Calu3 (cell line): Measurements from ENCODE around the gene NR1D1. TPM values are rescaled to one million over a fixed set of nuclear protein-coding genes. Genes with fewer than 3 reads are reported as not detected.

Experiments
- BruUV-seq: library from RNA; stranded (reverse); fragments of 400-500 nt; replicated peaks from 2 replicates; lab custom pipeline; 2021; lab: Mats Ljungman, UMichigan
- CTCF ChIA-PET: fragments of 300-600 bp; sonication (Branson Sonifier 250); formaldehyde crosslinking; loops from one replicate; lab custom pipeline; 2022; ENCODE audit warnings: antibody characterized with exemption; lab: Charles Lee
- DNase-seq: peaks from one replicate; pipeline ENCODE4 v3.0.0; 2022
- H3K27ac Mint-ChIP-seq: one replicate; pipeline ENCODE4 v1.8.0; 2022; ENCODE audit warnings: mixed read lengths; ENCODE audit not compliant: unreplicated experiment
- H3K27me3 Mint-ChIP-seq: one replicate; pipeline ENCODE4 v1.8.0; 2022; ENCODE audit warnings: mixed read lengths; ENCODE audit not compliant: unreplicated experiment
- H3K36me3 Mint-ChIP-seq: one replicate; pipeline ENCODE4 v1.8.0; 2022; ENCODE audit warnings: mild to moderate bottlenecking, moderate library complexity, mixed read lengths; ENCODE audit not compliant: insufficient read depth, unreplicated experiment
- H3K4me1 Mint-ChIP-seq: one replicate; pipeline ENCODE4 v1.8.0; 2022; ENCODE audit warnings: mild to moderate bottlenecking, low read depth, mixed read lengths; ENCODE audit not compliant: unreplicated experiment
- H3K4me3 Mint-ChIP-seq: one replicate; pipeline ENCODE4 v1.8.0; 2022; ENCODE audit warnings: mild to moderate bottlenecking, low read depth, moderate library complexity, mixed read lengths; ENCODE audit not compliant: unreplicated experiment
- H3K9me3 Mint-ChIP-seq: one replicate; pipeline ENCODE4 v1.8.0; 2022; ENCODE audit warnings: low read depth, mixed read lengths; ENCODE audit not compliant: unreplicated experiment
- intact Hi-C: fragments of 100-400 bp; cut with micrococcal nuclease; formaldehyde crosslinking; loops from one replicate; pipeline ENCODE4 v1.10.0; 2022; ENCODE audit not compliant: unreplicated experiment
- total RNA-seq: library from RNA; stranded (reverse); gene quantifications from 2 replicates; pipeline ENCODE4 v1.2.3, GENCODE V29; 2022
- TF ChIP-seq, protein P1 (sequence below): fragments of 200-600 bp; IDR thresholded peaks from one replicate; pipeline ENCODE4 v1.8.0; 2022; ENCODE audit warnings: antibody characterized with exemption; ENCODE audit not compliant: unreplicated experiment

NR1D1 gene
- total RNA-seq, 1 experiment from 2014 or later: 36.4 TPM

- DNase-seq: no peak
- CTCF ChIA-PET: interaction anchor here (0.7 to 37.1 kb wide), 10 partner anchors 5 to 54 kb away, joined by 3 to 1006 read pairs (median 154); partner anchors contain the start of genes MED24, MSL1, NR1D1 and THRA
- H3K4me1 Mint-ChIP-seq: peaks cover 89% of the 10 kb centered on the region
- peaks cover under 1% of the 10 kb centered on the region for H3K27me3 Mint-ChIP-seq
- H3K36me3 Mint-ChIP-seq: peaks cover 63% of the 10 kb centered on the region
- H3K4me3 Mint-ChIP-seq: no peak overlapping the region
- BruUV-seq: no TSS peak
- no peak overlapping the region for H3K27ac Mint-ChIP-seq
- intact Hi-C loops: no loop called here
- no peaks in the 10 kb centered on the region for H3K9me3 Mint-ChIP-seq
- TF ChIP-seq, protein P1, sequence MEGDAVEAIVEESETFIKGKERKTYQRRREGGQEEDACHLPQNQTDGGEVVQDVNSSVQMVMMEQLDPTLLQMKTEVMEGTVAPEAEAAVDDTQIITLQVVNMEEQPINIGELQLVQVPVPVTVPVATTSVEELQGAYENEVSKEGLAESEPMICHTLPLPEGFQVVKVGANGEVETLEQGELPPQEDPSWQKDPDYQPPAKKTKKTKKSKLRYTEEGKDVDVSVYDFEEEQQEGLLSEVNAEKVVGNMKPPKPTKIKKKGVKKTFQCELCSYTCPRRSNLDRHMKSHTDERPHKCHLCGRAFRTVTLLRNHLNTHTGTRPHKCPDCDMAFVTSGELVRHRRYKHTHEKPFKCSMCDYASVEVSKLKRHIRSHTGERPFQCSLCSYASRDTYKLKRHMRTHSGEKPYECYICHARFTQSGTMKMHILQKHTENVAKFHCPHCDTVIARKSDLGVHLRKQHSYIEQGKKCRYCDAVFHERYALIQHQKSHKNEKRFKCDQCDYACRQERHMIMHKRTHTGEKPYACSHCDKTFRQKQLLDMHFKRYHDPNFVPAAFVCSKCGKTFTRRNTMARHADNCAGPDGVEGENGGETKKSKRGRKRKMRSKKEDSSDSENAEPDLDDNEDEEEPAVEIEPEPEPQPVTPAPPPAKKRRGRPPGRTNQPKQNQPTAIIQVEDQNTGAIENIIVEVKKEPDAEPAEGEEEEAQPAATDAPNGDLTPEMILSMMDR: no peak
Measured at GRCh38 chr17:40067710-40068109, 32.7 kb downstream of the NR1D1 start.

GRCh38 chr17:40065769-40066510, 34.4 kb downstream of the NR1D1 start:
- Mint-ChIP-seq H3K27me3 (peaks cover 18% of the 10 kb centered on the region), H3K36me3 (peaks cover 57% of the 10 kb centered on the region), H3K4me1 (peaks cover 87% of the 10 kb centered on the region), H3K4me3 (peak overlapping the region; percentile 54), H3K27ac (peak overlapping the region; percentile 10), H3K9me3 (no peaks in the 10 kb centered on the region)
- TF ChIP-seq, protein P1: no peak
- BruUV-seq: no TSS peak
- intact Hi-C loops: loop anchor here (1.0 kb wide), 1 partner anchor 9 kb away; no protein-coding TSS in a partner anchor
- CTCF ChIA-PET: interaction anchor here (0.5 to 37.1 kb wide), 45 partner anchors 6 to 617 kb away, joined by 3 to 1006 read pairs (median 5); partner anchors contain the start of genes CASC3, CSF3, ERBB2 and MED24
- DNase-seq: peak; percentile 65

DNA sequence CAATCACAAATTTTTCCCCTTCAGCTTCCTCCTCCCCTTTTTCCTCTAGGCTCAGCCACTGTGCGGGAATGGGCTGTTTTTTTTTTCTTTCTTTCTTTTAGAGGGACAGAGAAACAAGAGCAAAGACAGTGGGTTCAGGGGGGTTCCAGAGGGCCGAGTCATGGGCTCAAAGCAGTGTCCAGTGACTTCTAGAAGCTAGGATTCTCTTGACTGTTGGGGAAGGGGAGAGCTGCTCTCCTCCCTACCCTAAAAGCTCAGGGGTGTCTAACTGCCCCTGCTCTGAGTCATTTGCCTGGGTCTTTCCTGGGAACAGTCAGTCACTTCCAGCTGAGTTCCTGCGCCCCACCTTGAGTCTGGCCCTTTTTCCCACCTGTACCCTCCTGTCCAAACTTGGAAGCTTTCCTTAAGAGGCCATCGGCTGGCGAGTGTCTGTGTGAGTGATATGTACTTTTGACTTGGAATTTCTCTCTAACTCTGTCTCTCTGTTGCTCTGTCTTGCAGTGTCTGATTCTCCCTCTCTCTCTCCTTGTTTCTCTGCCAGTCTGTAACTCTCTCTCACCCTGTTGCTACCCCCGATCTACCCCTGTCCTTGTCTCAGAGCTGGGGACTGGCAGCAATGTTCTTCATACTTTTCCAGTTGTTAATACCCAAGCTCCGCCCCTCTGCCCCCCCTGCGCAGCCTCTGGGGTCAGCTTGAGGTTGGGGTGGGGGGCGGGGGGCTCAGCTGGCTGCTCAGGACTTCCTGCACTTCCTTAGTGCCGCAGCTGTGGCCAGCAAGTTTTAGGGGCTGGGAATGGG, 35.2 kb downstream of the NR1D1 start:
- TF ChIP-seq, protein P1: no peak
- CTCF ChIA-PET: interaction anchor here (0.5 to 37.1 kb wide), 60 partner anchors 5 to 1520 kb away, joined by 3 to 1006 read pairs (median 4); partner anchors contain the start of genes CASC3, CSF3, ERBB2 and GRB7
- peak; percentile 89 for DNase-seq
- intact Hi-C loops: loop anchor here (1.0 kb wide), 1 partner anchor 10 kb away; no protein-coding TSS in a partner anchor
- peak overlapping the region; percentile 54 for H3K4me3 Mint-ChIP-seq
- H3K9me3 Mint-ChIP-seq: no peaks in the 10 kb centered on the region
- BruUV-seq: no TSS peak
- H3K4me1 Mint-ChIP-seq: peaks cover 81% of the 10 kb centered on the region
- H3K27me3 Mint-ChIP-seq: peaks cover 26% of the 10 kb centered on the region
- peaks cover 49% of the 10 kb centered on the region for H3K36me3 Mint-ChIP-seq
- H3K27ac Mint-ChIP-seq: peak overlapping the region; percentile 10

DNA sequence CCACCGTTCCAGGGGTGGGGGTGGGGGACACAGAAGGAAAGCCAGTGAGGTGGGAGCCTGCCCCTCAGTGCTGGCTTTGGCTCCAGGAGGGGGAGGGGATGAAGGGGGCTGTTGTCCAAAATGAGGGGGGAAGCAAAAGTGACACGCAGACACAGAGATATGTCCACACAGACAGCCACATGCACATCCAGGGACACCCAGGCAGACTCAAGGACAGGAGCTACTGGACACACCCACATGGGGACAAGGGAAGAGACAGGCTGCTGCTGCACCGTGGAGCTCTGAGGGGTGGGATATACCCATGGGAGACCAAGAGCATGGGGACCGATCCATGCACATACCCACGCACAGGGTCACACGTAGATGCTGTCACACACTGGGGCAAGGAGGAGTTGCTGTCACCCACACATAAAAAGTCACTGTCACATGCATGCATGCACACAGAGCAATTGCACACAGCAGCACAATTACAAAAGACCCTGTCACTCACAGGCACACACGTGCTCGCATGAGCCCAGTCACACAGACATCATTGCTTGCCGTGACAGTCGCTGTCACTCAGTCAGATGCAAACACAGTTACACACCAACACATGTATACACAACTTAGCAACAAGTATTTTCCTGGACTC, 36.4 kb downstream of the NR1D1 start:
- Mint-ChIP-seq H3K27me3 (peaks cover 37% of the 10 kb centered on the region), H3K36me3 (peaks cover 40% of the 10 kb centered on the region), H3K4me3 (peak overlapping the region; percentile 54), H3K9me3 (no peaks in the 10 kb centered on the region), H3K27ac (peak overlapping the region; percentile 7), H3K4me1 (peaks cover 69% of the 10 kb centered on the region)
- CTCF ChIA-PET: interaction anchor here (0.6 to 37.1 kb wide), 49 partner anchors 4 to 878 kb away, joined by 3 to 1006 read pairs (median 5); partner anchors contain the start of genes CASC3, CSF3, GRB7 and MED24
- intact Hi-C loops: loop anchor here (1.0 kb wide), 6 partner anchors 7 to 104 kb away; partner anchors contain the start of gene MED24
- TF ChIP-seq, protein P1: no peak
- BruUV-seq: no TSS peak
- no peak for DNase-seq
